ENCODE data around the gene ZNF804A. TPM values are rescaled to one million over a fixed set of nuclear protein-coding genes. Genes with fewer than 3 reads are reported as not detected.

ZNF804A gene
- total and polyA plus RNA-seq, 4 donors: 0.07 to 0.37 (median 0.13) TPM

DNA sequence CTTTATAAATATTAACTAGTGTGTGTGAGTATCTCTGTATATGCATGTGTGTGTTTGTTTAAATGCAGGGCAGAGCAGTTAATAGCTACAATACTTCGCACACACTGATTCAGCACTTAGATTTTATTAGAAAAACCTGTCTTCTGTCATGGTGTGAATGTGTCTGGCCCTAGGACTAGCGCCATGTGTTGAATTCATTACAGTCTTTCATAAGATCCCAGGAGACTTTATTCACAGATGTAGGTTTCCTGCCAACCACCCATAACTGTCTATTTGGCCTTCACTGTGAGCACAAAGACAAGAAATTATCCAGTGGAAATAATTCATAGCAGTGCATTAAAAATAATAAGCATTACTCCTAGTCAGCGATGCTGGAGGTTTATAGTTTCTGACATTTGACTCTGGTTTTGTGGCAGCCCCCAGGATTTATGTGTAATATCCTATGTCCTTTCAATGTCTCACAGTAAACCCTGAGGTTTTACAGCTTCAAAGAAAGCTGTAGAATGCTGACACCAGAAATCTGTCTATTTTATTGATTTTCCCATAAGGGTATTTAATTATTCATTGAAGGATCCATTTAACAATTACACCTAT is 93.9 kb downstream of the ZNF804A start:
- DNase-seq (ENCODE audit: low spot score): no peak
- 90% methylated on average over 3 of the region's 3 CpGs for WGBS
- TF ChIP-seq NR2F2 (IDR thresholded peaks at IDR 0.05) (no peak), EGR1 (IDR thresholded peaks at IDR 0.05; ENCODE audit: low read depth in 2 of 2) (no peak), FOXA2 (IDR thresholded peaks at IDR 0.05) (no peak), TAF1 (conservative IDR thresholded peaks at IDR 0.05) (no peak), RAD21 (IDR thresholded peaks at IDR 0.05) (no peak), YY1 (IDR thresholded peaks at IDR 0.05) (no peak), HNF4A (conservative IDR thresholded peaks at IDR 0.05) (no peak), RXRA (IDR thresholded peaks at IDR 0.05) (no peak), HNF4G (IDR thresholded peaks at IDR 0.05) (no peak), JUND (IDR thresholded peaks at IDR 0.05) (no peak)
- TF ChIP-seq, protein P1, sequence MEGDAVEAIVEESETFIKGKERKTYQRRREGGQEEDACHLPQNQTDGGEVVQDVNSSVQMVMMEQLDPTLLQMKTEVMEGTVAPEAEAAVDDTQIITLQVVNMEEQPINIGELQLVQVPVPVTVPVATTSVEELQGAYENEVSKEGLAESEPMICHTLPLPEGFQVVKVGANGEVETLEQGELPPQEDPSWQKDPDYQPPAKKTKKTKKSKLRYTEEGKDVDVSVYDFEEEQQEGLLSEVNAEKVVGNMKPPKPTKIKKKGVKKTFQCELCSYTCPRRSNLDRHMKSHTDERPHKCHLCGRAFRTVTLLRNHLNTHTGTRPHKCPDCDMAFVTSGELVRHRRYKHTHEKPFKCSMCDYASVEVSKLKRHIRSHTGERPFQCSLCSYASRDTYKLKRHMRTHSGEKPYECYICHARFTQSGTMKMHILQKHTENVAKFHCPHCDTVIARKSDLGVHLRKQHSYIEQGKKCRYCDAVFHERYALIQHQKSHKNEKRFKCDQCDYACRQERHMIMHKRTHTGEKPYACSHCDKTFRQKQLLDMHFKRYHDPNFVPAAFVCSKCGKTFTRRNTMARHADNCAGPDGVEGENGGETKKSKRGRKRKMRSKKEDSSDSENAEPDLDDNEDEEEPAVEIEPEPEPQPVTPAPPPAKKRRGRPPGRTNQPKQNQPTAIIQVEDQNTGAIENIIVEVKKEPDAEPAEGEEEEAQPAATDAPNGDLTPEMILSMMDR (IDR thresholded peaks at IDR 0.05; ENCODE audit: low read depth, low read length, missing input control): no peak
- TF ChIP-seq, protein P2, sequence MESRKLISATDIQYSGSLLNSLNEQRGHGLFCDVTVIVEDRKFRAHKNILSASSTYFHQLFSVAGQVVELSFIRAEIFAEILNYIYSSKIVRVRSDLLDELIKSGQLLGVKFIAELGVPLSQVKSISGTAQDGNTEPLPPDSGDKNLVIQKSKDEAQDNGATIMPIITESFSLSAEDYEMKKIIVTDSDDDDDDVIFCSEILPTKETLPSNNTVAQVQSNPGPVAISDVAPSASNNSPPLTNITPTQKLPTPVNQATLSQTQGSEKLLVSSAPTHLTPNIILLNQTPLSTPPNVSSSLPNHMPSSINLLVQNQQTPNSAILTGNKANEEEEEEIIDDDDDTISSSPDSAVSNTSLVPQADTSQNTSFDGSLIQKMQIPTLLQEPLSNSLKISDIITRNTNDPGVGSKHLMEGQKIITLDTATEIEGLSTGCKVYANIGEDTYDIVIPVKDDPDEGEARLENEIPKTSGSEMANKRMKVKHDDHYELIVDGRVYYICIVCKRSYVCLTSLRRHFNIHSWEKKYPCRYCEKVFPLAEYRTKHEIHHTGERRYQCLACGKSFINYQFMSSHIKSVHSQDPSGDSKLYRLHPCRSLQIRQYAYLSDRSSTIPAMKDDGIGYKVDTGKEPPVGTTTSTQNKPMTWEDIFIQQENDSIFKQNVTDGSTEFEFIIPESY (IDR thresholded peaks at IDR 0.05): no peak
- TF ChIP-seq, protein P3, sequence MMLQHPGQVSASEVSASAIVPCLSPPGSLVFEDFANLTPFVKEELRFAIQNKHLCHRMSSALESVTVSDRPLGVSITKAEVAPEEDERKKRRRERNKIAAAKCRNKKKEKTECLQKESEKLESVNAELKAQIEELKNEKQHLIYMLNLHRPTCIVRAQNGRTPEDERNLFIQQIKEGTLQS (IDR thresholded peaks at IDR 0.05): no peak

DNA sequence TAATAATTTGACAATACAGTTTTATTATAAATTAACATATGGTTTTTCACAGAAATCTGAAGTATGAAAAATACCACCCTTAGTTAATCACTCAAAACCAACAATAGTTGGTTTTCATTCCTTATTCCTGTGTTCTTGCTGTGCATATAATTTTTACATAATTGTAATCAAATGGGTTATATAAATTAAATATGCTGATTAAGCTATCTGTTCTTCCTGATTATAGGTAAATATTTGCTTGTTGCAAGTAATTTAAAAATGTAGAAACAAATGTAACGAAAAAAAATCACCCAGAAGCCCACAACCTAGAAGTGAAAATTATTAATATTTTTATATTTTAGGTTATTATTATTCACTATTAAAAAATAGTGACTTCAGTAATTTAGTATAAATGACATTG is 98.3 kb downstream of the ZNF804A start:
- no peak overlapping the region for H3K4me3 ChIP-seq (ENCODE audit: low read depth in 1 of 3, low read length in 3 of 3)
- 71% methylated on average over 1 of the region's 1 CpG for WGBS
- DNase-seq (ENCODE audit: low spot score): no peak
- H3K36me3 ChIP-seq (ENCODE audit: control insufficient read depth in 4 of 4, insufficient read depth in 3 of 4, low read depth in 1 of 4, low read length in 3 of 4): no peaks in the 10 kb centered on the region
- TF ChIP-seq, protein P1 (IDR thresholded peaks at IDR 0.05; ENCODE audit: low read depth, low read length, missing input control): no peak
- no peak for TF ChIP-seq HNF4A (conservative IDR thresholded peaks at IDR 0.05)
- TF ChIP-seq YY1 (IDR thresholded peaks at IDR 0.05): no peak
- TF ChIP-seq, protein P4, sequence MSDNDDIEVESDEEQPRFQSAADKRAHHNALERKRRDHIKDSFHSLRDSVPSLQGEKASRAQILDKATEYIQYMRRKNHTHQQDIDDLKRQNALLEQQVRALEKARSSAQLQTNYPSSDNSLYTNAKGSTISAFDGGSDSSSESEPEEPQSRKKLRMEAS (IDR thresholded peaks at IDR 0.05): no peak
- no peak for TF ChIP-seq HNF4G (IDR thresholded peaks at IDR 0.05)
- no peak for TF ChIP-seq RAD21 (IDR thresholded peaks at IDR 0.05)
- TF ChIP-seq, protein P2 (IDR thresholded peaks at IDR 0.05): no peak
- no peak for TF ChIP-seq RXRA (IDR thresholded peaks at IDR 0.05)
- no peak for TF ChIP-seq FOXA1 (IDR thresholded peaks at IDR 0.05)
- TF ChIP-seq, protein P5, sequence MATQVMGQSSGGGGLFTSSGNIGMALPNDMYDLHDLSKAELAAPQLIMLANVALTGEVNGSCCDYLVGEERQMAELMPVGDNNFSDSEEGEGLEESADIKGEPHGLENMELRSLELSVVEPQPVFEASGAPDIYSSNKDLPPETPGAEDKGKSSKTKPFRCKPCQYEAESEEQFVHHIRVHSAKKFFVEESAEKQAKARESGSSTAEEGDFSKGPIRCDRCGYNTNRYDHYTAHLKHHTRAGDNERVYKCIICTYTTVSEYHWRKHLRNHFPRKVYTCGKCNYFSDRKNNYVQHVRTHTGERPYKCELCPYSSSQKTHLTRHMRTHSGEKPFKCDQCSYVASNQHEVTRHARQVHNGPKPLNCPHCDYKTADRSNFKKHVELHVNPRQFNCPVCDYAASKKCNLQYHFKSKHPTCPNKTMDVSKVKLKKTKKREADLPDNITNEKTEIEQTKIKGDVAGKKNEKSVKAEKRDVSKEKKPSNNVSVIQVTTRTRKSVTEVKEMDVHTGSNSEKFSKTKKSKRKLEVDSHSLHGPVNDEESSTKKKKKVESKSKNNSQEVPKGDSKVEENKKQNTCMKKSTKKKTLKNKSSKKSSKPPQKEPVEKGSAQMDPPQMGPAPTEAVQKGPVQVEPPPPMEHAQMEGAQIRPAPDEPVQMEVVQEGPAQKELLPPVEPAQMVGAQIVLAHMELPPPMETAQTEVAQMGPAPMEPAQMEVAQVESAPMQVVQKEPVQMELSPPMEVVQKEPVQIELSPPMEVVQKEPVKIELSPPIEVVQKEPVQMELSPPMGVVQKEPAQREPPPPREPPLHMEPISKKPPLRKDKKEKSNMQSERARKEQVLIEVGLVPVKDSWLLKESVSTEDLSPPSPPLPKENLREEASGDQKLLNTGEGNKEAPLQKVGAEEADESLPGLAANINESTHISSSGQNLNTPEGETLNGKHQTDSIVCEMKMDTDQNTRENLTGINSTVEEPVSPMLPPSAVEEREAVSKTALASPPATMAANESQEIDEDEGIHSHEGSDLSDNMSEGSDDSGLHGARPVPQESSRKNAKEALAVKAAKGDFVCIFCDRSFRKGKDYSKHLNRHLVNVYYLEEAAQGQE (IDR thresholded peaks at IDR 0.05): no peak
- no peak for TF ChIP-seq GABPA (IDR thresholded peaks at IDR 0.05 in 1 of 2, conservative IDR thresholded peaks at IDR 0.05 in 1 of 2)
- TF ChIP-seq EGR1 (IDR thresholded peaks at IDR 0.05; ENCODE audit: low read depth in 2 of 2): no peak
- no peak for TF ChIP-seq FOXA2 (IDR thresholded peaks at IDR 0.05)
- TF ChIP-seq, protein P3 (IDR thresholded peaks at IDR 0.05): no peak
- no peak for TF ChIP-seq NR2F2 (IDR thresholded peaks at IDR 0.05)
- no peak for TF ChIP-seq JUND (IDR thresholded peaks at IDR 0.05)
- H3K9me3 ChIP-seq (ENCODE audit: control insufficient read depth in 4 of 4, low read length in 3 of 4): no peaks in the 10 kb centered on the region
- no peak overlapping the region for H3K9ac ChIP-seq (ENCODE audit: low read depth in 1 of 2, low read length in 2 of 2)
- H3K27ac ChIP-seq (ENCODE audit: low read depth in 1 of 2, low read length in 2 of 2): no peak overlapping the region
- H3K27me3 ChIP-seq (ENCODE audit: control insufficient read depth in 4 of 4, insufficient read depth in 4 of 4, low read length in 3 of 4): no peaks in the 10 kb centered on the region
- H3K4me1 ChIP-seq (ENCODE audit: control insufficient read depth in 4 of 4, insufficient read depth in 4 of 4, low read length in 3 of 4): no peaks in the 10 kb centered on the region

More for the DNA sequence above, 93.9 kb downstream of the ZNF804A start:
- Histone ChIP-seq H3K27me3 (ENCODE audit: control insufficient read depth in 4 of 4, insufficient read depth in 4 of 4, low read length in 3 of 4) (no peaks in the 10 kb centered on the region), H3K4me3 (ENCODE audit: low read depth in 1 of 3, low read length in 3 of 3) (no peak overlapping the region), H3K9ac (ENCODE audit: low read depth in 1 of 2, low read length in 2 of 2) (no peak overlapping the region), H3K4me1 (ENCODE audit: control insufficient read depth in 4 of 4, insufficient read depth in 4 of 4, low read length in 3 of 4) (no peaks in the 10 kb centered on the region), H3K36me3 (ENCODE audit: control insufficient read depth in 4 of 4, insufficient read depth in 3 of 4, low read depth in 1 of 4, low read length in 3 of 4) (no peaks in the 10 kb centered on the region), H3K9me3 (ENCODE audit: control insufficient read depth in 4 of 4, low read length in 3 of 4) (no peaks in the 10 kb centered on the region), H3K27ac (ENCODE audit: low read depth in 1 of 2, low read length in 2 of 2) (no peak overlapping the region)

Measured in liver (tissue), 9 donors.